Stimulated activated CD4-positive, alpha-beta T cell treated with anti-CD3 and anti-CD28 coated beads, Interleukin-2, amount 100 ng/mL, for 48 hours (primary cell): ENCODE data around the gene CDH23.

ENCODE experiments used
- DNase-seq, 2 donors: peaks; one replicate each; pipeline ENCODE4 v3.0.0-alpha.2; 2020

The CDH23 gene

GRCh38 chr10:71492872-71493271 lies 96.2 kb downstream of the CDH23 start:
- DNase-seq: no peak

GRCh38 chr10:71493741-71494140 lies 97.0 kb downstream of the CDH23 start:
- no peak for DNase-seq

GRCh38 chr10:71494476-71494875 lies 97.8 kb downstream of the CDH23 start:
- DNase-seq: no peak

GRCh38 chr10:71494980-71495381 lies 98.3 kb downstream of the CDH23 start:
- no peak for DNase-seq

- no peak for DNase-seq
Measured at GRCh38 chr10:71496927-71497762, 100.4 kb downstream of the CDH23 start.

GRCh38 chr10:71497763-71498326 lies 101.1 kb downstream of the CDH23 start:
- no peak for DNase-seq

GRCh38 chr10:71501402-71501801 lies 104.7 kb downstream of the CDH23 start:
- no peak for DNase-seq

- no peak for DNase-seq
Measured at GRCh38 chr10:71502190-71502589, 105.5 kb downstream of the CDH23 start.

GRCh38 chr10:71502851-71503250 lies 106.1 kb downstream of the CDH23 start:
- DNase-seq: no peak

- DNase-seq: no peak
Measured at GRCh38 chr10:71504168-71504567, 107.4 kb downstream of the CDH23 start.

- no peak for DNase-seq
Measured at GRCh38 chr10:71504570-71504969, 107.8 kb downstream of the CDH23 start.

GRCh38 chr10:71505862-71506261 lies 109.1 kb downstream of the CDH23 start:
- no peak for DNase-seq

GRCh38 chr10:71509444-71509843 lies 112.7 kb downstream of the CDH23 start:
- DNase-seq: no peak

GRCh38 chr10:71511206-71511605 lies 114.5 kb downstream of the CDH23 start:
- DNase-seq: no peak

- no peak for DNase-seq
Measured at GRCh38 chr10:71512312-71512711, 115.6 kb downstream of the CDH23 start.

GRCh38 chr10:71512761-71513539 lies 116.2 kb downstream of the CDH23 start:
- DNase-seq: no peak

GRCh38 chr10:71513540-71513853 lies 116.8 kb downstream of the CDH23 start:
- DNase-seq: no peak

- no peak for DNase-seq
Measured at GRCh38 chr10:71513936-71514335, 117.2 kb downstream of the CDH23 start.

- no peak for DNase-seq
Measured at GRCh38 chr10:71515531-71516172, 118.9 kb downstream of the CDH23 start.

GRCh38 chr10:71516890-71517289 lies 120.2 kb downstream of the CDH23 start:
- no peak for DNase-seq

GRCh38 chr10:71517298-71518169 lies 120.8 kb downstream of the CDH23 start:
- DNase-seq: no peak

GRCh38 chr10:71520042-71520441 lies 123.3 kb downstream of the CDH23 start:
- no peak for DNase-seq
